Measurements from ENCODE around the gene TWIST2.

Gene TWIST2

DNA sequence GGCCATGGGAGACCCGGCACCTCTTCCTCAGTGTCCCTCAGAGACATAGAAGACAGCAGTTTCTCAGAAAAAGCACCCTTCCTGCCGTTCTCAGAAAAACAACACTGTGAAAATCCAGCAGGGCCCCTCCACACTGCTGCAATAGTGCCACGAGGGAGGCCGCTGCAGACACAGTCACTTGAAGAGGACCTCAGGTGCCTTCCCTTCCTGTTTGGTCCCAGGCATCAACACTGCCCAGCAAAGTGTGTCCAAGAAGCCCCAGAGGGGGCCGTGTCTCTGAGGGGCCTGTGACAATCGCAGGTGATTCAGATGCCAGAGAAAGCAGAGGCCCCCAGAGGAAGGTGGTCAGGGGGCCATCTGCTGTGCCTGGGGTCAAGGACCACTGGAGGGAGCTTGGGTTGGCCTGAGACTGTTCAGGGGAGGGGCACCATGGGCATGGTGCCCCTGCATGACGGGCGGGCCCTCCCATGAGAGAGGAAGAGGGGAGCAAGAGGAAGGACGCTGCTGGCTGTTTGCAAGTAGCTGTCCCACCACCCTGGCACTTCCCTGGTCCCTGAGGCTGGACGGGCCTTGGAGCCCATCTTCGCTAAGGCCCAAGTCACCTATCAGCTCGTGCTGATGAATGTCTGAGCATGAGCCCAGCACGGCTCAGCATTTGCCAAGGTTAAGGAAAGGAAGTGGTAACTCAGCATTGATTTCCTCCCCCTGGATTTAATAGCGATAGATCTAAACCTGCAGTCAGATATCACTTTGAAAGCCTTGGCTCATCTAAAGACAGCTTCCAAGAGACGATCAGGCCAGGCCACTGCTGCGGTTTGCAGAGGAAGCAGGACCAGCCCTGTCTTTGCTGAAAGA, 9.1 kb downstream of the TWIST2 start:
- DNase-seq (ENCODE audit: low read depth in 2 of 2), result no peak

DNA sequence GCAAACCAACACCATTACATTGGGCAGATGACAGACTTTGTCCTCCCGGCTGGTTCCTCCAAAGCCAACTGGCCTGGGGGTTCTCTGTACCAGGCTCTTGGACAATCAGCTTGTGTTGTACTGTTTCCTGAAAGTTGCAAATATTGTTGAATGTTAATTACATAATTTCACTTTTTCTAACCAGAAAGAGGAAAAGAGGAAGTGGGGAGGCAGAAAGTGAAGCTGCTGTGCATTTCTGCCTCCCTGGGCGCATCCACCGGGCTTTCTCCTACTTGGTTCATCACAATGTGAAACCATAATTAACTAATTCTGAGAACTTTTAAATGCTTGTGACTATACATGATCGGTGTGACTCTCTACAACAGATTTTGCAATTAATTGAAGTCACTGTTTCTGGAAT, 10.1 kb downstream of the TWIST2 start:
- DNase-seq (ENCODE audit: low read depth in 2 of 2), result no peak

DNA sequence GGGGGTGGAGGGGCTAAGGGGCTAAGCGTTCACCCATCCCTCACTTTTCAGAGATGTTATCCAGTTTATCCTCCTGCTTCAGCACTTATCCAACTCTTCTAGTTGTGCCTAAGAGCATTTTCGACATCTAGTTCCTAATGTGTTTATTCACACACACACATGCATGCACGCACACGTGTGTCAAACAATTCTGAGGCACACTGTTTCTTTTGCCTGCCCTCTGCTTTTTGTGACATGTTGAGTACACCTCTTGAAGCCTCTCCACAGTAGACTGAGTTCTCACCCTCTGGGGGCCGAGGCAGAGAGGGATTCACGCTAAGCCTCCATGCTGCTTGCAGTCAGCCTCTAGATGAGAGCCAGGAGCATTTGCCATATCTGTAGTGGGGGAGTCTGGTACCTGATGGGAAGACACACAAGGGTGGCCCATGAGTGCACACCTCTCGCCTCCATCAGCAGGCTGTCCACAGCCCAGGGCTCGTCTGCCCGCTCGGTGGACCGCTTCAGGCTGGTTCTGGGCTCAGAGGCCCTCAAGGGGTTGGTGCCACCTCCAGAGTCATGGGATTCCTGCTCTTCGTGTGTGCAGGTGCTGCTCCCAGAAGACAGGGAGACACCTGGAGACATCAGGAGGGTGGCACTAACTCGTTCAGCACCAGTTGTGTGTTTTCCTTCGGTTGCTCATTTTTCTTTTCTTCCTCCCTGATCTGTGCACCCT, 11.9 kb downstream of the TWIST2 start:
- DNase-seq (ENCODE audit: low read depth in 2 of 2), result no peak

DNA sequence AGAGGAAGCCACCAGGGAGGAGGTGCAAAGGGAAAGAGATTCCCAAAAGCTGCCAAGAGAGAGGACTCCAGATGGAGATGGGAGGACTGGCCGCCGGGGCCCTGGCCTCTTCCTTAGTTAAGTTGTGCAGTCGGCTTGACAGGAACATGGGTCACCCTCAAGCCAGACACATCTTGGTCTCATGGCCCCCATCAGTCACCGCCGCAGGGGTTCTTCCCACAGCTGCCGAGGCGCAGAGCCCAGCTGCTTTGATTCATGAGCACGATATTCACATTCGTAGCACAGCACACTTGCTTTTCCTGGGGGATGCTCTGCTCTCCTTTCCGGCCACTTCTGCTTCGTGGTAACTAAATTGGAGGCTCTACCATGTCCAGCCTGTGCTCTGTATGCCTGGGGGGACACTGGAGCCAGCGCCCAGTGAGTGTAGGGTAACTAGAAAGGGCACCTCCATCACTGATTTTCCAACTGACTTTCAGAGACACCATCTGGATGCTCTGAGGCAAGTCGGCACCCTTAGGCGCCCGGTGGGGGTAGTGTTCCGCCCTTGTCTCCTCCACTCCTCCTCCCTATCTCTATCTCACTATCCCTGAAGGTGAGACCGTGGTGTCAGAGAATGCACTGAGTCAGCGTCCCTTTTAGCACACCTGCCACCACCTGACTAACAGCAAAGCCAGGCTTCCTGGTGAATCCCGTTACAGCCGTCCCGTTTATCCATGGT, 13.3 kb downstream of the TWIST2 start:
- DNase-seq (ENCODE audit: low read depth in 2 of 2), result no peak

DNA sequence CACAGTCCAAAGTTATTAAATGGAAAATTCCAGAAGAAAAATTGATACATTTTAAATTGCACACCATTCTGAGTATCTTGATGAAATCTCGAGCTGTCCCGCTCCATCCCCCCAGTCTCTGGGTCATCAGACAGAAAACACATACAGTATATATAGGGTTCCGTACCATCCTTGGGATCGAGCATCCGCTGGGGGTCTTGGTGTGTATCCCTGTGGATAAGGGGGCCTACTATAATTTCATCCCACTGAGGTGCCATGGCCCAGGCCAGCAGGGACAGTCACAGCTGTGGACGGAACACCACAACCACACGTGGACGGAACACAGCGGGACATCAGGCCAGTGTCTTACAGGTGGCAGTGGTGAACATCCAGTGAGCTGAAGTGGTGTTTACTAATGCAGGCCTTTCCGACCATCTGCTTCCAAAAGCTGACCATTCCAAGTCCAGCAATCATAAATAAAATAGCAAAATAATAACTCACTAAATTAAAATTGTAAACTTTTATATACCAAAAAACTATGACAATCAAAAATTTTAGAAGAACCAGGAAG, 14.0 kb downstream of the TWIST2 start:
- no peak for DNase-seq (ENCODE audit: low read depth in 2 of 2)

DNA sequence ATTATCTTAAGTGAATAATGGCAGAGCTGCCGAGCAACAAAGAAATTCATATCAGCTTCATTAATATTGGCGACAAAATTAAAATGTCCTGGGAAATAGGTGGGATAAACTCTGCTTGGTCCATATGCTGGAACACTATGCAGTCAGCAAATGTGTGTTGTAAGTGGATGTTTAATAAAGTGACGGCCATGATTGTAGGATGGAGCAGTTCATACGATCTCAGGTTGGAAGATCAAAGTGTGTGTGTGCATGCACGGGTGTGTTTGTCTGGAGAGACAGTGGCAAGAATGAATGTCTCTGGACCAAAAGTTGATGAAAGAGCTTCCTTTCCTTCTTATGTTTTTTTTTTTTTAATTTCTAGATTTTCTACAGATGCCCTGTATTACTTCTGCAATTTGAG, 14.8 kb downstream of the TWIST2 start:
- no peak for DNase-seq (ENCODE audit: low read depth in 2 of 2)

DNA sequence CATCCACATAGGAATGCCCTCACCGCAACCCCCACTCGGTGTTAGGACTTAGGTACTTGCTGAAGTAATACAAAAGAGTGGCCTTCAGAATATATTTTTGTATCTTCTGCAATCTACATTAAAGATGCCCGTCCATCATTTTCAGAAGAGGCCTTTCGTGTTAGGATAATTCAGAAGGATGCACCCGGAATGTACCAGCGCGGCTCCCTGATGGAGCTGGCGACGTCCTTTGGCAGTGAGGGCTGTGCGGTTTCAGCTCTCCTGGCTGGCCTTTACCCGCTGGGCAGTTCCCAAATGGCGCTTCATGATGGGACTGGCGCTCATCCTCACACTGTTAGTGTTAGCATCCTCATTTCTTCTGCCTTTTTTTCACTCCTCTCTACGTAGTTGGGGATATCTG, 15.3 kb downstream of the TWIST2 start:
- DNase-seq (ENCODE audit: low read depth in 2 of 2), result no peak

DNA sequence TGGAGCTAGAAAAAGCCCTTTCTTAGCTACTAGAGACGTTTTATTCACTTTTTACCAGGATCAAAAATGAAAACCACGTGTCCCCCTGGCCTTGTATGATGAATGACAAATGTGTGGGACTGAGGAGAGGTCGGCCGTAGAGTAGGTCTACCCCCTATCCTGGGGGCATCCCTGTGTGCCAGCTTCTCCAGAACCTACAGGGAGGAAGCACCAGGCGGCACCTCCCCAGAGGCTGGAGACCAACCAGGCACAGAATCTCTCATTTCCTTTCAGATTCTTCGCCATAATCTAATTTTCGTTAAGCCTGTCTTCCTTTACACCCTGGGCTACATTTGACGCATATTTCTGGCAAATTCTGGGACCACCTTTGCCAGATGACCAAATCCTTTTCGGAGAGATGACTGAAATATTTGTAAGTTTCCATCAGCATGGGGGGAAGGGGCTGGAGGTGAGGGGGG, 15.9 kb downstream of the TWIST2 start:
- no peak for DNase-seq (ENCODE audit: low read depth in 2 of 2)

DNA sequence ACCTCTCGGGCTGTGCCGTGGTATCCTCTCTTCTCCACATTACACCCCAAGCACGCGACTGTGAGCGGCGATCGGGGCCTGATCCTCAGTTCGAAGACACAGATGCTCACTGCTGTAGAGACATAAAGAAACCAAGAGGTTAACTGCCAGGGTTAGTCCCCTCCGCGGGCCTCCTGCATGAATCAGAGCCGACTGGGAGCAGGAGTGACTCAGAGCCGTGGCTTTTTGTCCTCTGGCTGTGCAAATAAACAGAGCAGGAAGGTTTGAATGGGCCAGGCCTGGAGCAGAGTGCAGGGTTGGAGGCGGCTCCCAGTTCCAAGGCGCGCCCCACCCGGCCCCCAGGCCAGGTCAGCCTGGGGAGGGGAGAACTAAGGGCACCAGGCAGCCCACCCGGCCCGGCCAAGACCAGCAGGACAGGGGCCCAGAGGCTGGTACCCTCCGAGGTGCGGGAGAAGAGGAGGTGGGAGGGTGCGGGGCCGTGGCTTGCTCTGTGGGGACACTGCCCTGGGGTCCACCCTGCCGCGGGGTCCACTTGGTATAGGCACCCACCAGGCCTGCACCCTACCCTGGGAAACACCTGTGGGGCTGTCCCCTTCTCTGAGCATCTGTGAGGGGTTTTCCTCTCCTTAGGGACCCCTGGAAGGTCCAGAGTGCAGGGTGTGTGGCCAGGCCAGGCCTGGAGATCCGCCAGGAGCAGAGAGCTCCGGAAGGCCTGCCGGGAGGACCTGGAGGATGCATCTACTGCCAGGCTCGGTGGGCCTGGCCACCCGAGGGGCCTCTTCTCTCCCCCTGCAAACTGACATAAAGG, 16.5 kb downstream of the TWIST2 start:
- no peak for DNase-seq (ENCODE audit: low read depth in 2 of 2)

DNA sequence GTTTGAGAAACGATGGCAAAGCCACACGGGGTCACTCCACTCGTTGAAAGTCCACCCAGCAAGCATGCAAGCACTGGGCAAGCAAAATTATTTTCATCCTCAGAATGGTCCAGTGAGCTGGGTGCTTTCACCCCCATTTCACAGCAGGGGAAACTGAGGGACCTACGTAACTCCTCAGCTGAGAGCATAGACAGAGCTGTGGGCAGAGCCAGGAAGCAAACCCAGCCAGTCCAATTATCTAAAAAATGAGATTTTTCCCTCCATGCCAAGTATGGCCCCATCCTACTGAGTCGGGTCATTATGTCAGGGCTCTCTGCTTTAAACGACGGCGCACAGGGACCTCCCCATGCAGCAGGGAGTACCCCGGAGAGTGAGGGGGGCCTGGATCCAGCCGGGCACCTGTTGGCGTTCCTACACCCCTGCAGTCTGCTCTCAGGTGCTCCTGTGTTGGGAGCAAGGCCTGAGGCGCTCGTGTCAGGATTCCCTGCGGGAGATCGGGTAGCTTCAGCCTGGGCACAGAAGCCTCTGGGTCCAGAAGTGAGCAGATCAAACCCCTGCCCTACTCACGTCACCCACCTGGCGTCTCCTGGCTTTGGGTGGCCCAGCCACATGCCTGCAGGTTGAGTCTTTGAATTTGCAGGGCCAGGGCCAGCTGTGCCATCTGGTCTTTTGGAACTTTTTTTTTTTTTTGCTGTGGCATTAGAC, 17.3 kb downstream of the TWIST2 start:
- no peak for DNase-seq (ENCODE audit: low read depth in 2 of 2)

DNA sequence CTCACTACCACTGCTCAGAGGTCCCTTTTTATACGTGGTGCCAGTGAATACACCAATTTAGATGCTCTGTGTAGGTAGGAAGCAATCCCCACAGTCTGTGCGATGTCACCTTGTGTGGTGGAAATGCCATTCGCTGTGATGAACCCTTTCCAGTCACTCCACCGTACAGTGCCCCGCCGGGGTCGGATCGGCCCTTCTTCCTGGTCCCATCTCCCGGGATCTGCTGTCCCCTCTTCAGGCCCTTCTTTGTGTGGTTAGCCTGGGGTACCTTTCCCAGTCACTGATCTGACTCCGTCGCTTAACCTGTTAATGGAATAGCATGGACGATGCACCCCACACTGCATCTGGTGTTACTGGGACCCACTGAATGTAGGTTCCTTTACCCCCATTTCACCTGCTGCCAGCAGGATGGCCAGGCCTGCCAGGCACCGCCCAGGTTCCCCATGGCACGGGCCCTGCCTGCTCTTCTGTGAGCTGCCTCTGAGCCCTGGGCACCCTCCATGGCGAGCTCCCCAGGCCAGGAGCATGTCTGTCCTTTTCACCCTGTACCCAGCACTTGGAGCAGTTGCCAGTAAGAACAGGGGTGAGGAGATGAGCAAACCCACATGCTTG, 18.0 kb downstream of the TWIST2 start:
- no peak for DNase-seq (ENCODE audit: low read depth in 2 of 2)

DNA sequence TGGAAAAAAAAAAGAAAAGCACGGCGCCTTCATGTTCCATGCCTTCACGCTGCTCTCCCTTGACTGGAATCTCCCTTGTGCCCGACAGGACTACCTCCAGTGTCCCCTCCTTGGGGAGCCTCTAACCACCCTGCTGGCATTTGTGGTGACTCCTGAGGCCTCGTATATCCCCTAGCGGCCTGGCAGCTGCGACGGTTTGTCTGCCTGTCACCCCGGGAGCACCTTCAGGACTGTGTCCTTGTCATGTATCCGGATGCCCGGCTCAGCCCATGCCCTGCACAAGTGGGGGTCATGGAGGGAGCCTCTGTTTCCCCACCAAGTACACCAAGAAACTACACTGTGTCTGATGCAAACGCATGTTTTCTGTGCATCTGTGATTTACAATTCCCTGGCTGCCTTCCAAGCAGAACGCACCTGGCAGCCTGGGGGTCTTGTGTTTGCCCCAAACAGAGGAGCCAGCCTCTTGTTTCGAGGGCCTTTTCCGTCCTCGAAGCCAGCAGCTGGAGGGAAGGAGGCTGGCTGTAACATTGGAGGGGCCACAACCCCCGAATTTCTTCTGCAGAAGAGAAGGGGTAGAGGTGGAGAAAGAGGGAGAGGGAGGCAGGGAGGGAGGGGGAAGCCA, 18.9 kb downstream of the TWIST2 start:
- DNase-seq (ENCODE audit: low read depth in 2 of 2), result no peak

DNA sequence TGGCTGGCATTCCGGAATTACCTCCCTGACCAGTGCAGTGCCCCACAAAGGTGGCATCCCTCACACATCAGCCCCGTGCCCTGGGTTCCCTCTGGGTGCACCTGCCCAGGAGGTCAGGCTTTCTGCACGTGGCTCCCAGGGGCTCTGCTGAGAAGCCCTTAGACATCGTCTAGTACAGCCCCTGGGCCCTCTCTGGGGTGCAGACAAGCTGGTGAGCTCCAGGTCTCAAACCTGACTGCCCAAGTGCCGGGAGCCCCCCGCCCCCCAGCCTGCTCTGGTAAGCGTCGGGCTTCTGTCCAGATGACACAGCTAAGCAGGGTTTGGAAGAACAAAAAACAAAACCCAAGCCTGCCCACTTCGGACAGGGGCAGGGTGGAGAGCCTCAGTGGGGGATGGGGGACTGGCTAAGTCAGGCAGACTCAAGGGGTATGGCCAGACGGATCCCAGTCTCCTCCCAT, 20.2 kb downstream of the TWIST2 start:
- DNase-seq (ENCODE audit: low read depth in 2 of 2), result no peak

DNA sequence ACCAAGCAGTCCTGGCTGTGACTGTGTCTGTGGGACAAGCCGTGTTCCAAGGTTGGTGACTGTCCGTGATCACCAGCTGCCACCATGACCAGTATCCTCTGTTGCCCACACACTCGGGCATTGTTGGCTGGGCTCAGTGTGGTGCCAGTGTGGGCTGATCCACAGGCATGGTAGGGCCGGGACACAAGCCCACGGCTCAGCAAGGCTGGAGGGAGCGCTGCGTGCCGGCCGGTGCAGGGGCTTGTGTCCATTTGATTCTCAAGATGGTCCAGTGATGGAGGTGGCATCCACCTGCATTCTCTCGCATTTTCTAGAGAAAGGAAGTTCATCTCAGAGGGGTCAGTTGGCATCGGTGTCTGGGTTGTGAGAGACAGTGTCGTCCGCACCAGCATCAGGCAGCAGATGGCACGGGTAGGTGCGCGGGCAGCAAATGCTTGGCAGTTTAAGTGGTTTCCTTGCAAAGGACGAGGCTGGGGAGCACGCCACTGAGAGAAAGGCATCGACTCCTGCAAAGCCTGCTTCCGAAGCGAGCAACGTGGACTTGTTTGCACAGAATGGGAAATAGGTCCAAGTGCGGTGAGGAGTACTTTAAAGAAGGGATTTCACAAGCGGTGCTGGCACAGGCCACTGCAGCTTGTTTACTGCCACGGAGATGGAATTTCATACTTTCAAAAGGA, 20.9 kb downstream of the TWIST2 start:
- no peak for DNase-seq (ENCODE audit: low read depth in 2 of 2)

DNA sequence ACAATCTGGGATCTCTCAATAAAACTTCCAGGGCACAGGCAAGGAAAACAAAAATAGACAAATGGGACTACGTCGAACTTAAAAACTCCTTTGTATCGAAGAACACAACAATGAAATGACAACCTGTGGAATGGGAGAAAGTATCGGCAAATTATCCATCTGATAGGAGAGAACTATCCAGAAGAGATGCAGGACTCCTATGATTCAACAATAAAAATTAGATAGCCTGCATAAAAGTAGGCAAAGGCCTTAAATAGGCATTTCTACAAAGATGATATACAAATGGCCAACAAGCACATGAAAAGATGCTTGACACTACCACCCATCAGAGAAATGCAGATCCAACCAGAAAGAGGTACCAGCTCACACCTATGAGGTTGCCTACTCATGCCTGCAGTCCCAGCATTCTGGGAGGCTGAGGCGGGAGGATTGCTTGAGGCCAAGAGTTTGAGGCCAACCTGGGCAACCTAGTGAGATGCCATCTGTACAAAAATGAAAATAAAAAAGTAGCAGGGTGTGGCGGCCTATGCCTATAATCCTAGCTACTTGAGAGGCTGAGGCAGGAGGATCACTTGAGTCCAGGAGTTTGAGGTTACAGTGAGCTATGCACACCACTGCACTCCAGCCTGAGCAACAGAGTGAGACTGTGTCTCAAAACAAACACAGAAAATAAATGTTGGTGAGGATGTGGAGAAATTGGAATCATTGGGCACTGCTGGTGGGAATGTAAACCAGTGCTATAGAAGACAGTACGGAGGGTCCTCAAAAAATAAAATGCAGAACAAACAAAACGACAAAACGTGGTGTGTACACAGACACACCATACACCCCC, 21.6 kb downstream of the TWIST2 start:
- DNase-seq (ENCODE audit: low read depth in 2 of 2), result no peak

DNA sequence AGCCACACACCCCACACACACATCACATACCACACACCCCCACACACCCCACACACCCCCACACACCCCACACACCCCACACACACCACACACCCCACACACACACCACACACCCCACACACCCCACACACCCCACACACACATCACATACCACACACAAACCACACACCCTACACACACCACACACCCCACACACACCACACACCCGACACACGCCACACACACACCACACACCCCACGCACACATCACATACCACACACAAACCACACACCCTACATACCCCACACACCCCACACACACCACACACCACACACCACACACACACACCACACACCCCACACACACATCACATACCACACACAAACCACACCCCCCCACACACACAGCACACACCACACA, 22.4 kb downstream of the TWIST2 start:
- no peak for DNase-seq (ENCODE audit: low read depth in 2 of 2)

DNA sequence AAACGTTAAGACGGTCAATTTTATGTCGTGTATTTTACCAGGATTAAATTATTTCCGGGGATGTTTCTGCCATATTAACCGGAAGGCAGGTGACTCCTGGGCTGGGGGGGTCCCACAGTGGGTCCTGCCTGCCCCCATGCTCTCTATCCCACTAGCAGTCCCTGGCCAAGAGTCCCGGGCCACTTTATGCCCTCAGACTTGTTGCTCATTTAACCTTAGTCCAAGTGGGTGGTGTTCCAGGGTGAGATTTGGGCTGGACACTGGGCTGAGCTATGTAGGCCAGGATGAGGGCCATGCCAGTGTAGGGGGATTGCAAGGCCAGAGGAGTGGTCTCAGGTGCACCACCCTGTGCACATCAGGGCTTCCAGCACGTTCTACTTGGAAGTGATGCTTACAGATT, 24.1 kb downstream of the TWIST2 start:
- no peak for DNase-seq (ENCODE audit: low read depth in 2 of 2)

DNA sequence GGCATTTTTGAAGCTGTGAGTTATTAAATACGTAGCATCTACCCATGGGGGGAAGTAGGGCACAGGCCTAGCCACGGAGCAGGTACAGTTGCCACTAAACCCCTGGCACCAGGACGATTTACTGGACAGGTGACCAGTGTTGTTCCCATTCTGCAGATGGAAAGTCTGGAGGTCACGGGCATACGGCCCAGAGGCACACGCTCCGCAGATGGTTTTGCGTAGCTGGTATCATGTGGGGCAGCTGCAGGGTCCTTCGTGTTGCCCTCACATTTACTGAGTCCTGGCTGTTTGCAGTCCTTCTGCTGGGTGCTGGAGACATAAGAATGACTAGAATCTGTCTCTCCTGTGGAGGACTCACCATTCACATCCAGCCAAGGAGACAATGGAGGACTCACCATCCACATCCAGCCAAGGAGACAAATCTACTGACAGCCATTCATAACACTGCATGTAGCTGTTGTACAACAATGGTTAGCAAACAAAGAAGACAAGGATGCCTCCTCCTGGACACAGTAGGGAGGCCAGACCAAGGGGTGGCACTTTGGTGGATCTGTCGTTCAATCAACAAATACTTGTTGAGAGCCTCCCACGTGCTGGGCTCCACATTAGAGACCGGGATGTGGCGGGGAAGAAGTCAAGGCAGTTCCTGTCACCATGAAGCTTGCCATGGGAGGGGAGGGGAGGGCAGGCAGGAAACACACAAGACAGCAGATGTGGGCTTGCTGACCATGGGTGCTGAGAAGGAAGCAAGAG, 24.9 kb downstream of the TWIST2 start:
- no peak for DNase-seq (ENCODE audit: low read depth in 2 of 2)
